SK-N-SH treated with all-trans-retinoic acid at 6 μM for 48 hours (cell line): ENCODE results near the gene SLC25A47.

Source experiments
- ATAC-seq: fragments of 200-7000 bp; cut with Tn5 transposase; 3 replicates; pipeline ENCODE4 v1.9.1; 2020; ENCODE audit warnings: mild to moderate bottlenecking, moderate library complexity
- ARNTL ChIP-seq: fragments of 450-650 bp; formaldehyde crosslinking; IDR thresholded peaks from 2 replicates; pipeline ENCODE4 v1.5.0; 2020; ENCODE audit warnings: low read depth, mild to moderate bottlenecking, moderate library complexity, borderline replicate concordance
- BACH2 ChIP-seq: fragments of 250-450 bp; sonication (Bioruptor Pico); IDR thresholded peaks from 2 replicates; pipeline ENCODE4 v1.9.0; 2021; ENCODE audit warnings: mild to moderate bottlenecking, borderline replicate concordance
- CREB5 ChIP-seq: fragments of 250-450 bp; sonication (Bioruptor Pico); IDR thresholded peaks from 2 replicates; pipeline ENCODE4 v1.5.1; 2020; ENCODE audit warnings: low read depth, mild to moderate bottlenecking, moderate library complexity
- CSRNP3 ChIP-seq: fragments of 250-450 bp; sonication (Bioruptor Pico); IDR thresholded peaks from 2 replicates; pipeline ENCODE4 v1.5.1; 2021; ENCODE audit warnings: mild to moderate bottlenecking, moderate library complexity
- ESRRG ChIP-seq: fragments of 250-450 bp; sonication (Bioruptor Pico); IDR thresholded peaks from 2 replicates; pipeline ENCODE4 v1.6.1; 2021; ENCODE audit warnings: mild to moderate bottlenecking
- GLIS3 ChIP-seq: fragments of 250-450 bp; sonication (Bioruptor Pico); IDR thresholded peaks from 2 replicates; pipeline ENCODE4 v1.5.0; 2020; ENCODE audit warnings: mild to moderate bottlenecking, moderate library complexity
- ISL1 ChIP-seq: fragments of 250-450 bp; sonication (Bioruptor Pico); IDR thresholded peaks from 2 replicates; pipeline ENCODE4 v2.1.2; 2022; ENCODE audit warnings: mild to moderate bottlenecking, moderate library complexity
- OSR1 ChIP-seq: fragments of 250-450 bp; sonication (Bioruptor Pico); IDR thresholded peaks from 2 replicates; pipeline ENCODE4 v1.8.0; 2022; ENCODE audit warnings: moderate library complexity, mild to moderate bottlenecking, inconsistent platforms
- PATZ1 ChIP-seq: fragments of 250-450 bp; sonication (Bioruptor Pico); IDR thresholded peaks from 2 replicates; pipeline ENCODE4 v1.8.0; 2020; ENCODE audit warnings: mild to moderate bottlenecking, moderate library complexity, borderline replicate concordance
- POU6F1 ChIP-seq: fragments of 250-450 bp; sonication (Bioruptor Pico); IDR thresholded peaks from 2 replicates; pipeline ENCODE4 v1.8.0; 2021; ENCODE audit warnings: low read depth, mild to moderate bottlenecking, moderate library complexity, borderline replicate concordance
- PPARA ChIP-seq: fragments of 250-450 bp; sonication (Bioruptor Pico); IDR thresholded peaks from 2 replicates; pipeline ENCODE4 v1.5.0; 2020; ENCODE audit warnings: mild to moderate bottlenecking, borderline replicate concordance
- RARB ChIP-seq: fragments of 250-450 bp; sonication (Bioruptor Pico); IDR thresholded peaks from 2 replicates; pipeline ENCODE4 v1.8.0; 2021; ENCODE audit warnings: mild to moderate bottlenecking, moderate library complexity
- SNAI2 ChIP-seq: fragments of 250-450 bp; sonication (Bioruptor Pico); IDR thresholded peaks from 2 replicates; pipeline ENCODE4 v1.5.0; 2020; ENCODE audit warnings: mild to moderate bottlenecking, moderate library complexity
- TCF4 ChIP-seq: fragments of 250-450 bp; sonication (Bioruptor Pico); IDR thresholded peaks from 2 replicates; pipeline ENCODE4 v1.8.0; 2021; ENCODE audit warnings: mild to moderate bottlenecking, moderate library complexity, borderline replicate concordance
- TOX ChIP-seq: fragments of 250-450 bp; sonication (Bioruptor Pico); IDR thresholded peaks from 2 replicates; pipeline ENCODE4 v1.8.0; 2021; ENCODE audit warnings: mild to moderate bottlenecking, moderate library complexity, borderline replicate concordance
- TSHZ2 ChIP-seq: fragments of 250-450 bp; sonication (Bioruptor Pico); IDR thresholded peaks from 2 replicates; pipeline ENCODE4 v1.5.0; 2020; ENCODE audit warnings: mild to moderate bottlenecking, moderate library complexity
- ZC3H10 ChIP-seq: fragments of 250-450 bp; sonication (Bioruptor Pico); IDR thresholded peaks from 2 replicates; pipeline ENCODE4 v1.5.1; 2021; ENCODE audit warnings: mild to moderate bottlenecking, moderate library complexity
- ZFP30 ChIP-seq: fragments of 450-650 bp; formaldehyde crosslinking; IDR thresholded peaks from 2 replicates; pipeline ENCODE4 v1.5.0; 2022; ENCODE audit warnings: mild to moderate bottlenecking, moderate library complexity
- ZNF565 ChIP-seq: fragments of 450-650 bp; formaldehyde crosslinking; conservative IDR thresholded peaks from 2 replicates; pipeline ENCODE4 v1.5.0; 2020; ENCODE audit warnings: low read depth, mild to moderate bottlenecking, moderate library complexity
- ZNF70 ChIP-seq: fragments of 450-650 bp; formaldehyde crosslinking; IDR thresholded peaks from 2 replicates; pipeline ENCODE4 v1.5.0; 2020; ENCODE audit warnings: mild to moderate bottlenecking, moderate library complexity

SLC25A47 gene

GRCh38 chr14:100313464-100314230 is 9.5 kb upstream of the SLC25A47 start (continued):
- TF ChIP-seq POU6F1 (CRISPR knock-in tag), result no peak
- no peak for TF ChIP-seq ESRRG (CRISPR knock-in tag)
- TF ChIP-seq ARNTL (CRISPR knock-in tag), result no peak
- TF ChIP-seq, all 23 proteins: peak for 0

GRCh38 chr14:100314724-100315123 is 8.4 kb upstream of the SLC25A47 start:
- ATAC-seq, result no peak
- no peak for TF ChIP-seq ARNTL (CRISPR knock-in tag)
- no peak for TF ChIP-seq GLIS3
- no peak for TF ChIP-seq ISL1 (CRISPR knock-in tag)
- no peak for TF ChIP-seq PPARA (CRISPR knock-in tag)

- TF ChIP-seq GLIS3 (no peak), TSHZ2 (CRISPR knock-in tag) (no peak)
- ATAC-seq, result no peak
These were observed 5.8 kb upstream of the SLC25A47 start for GRCh38 chr14:100317389-100317788.

- no peak; the same call in 2 of the 3 replicates for ATAC-seq
- TF ChIP-seq ZFP30 (CRISPR knock-in tag) (no peak), ZC3H10 (CRISPR knock-in tag) (no peak), CSRNP3 (no peak), OSR1 (no peak), TOX (CRISPR knock-in tag) (no peak), TCF4 (CRISPR knock-in tag) (no peak), CREB5 (CRISPR knock-in tag) (no peak), PATZ1 (CRISPR knock-in tag) (no peak), POU6F1 (CRISPR knock-in tag) (no peak), ZNF565 (CRISPR knock-in tag) (no peak), RARB (CRISPR knock-in tag) (no peak), BACH2 (CRISPR knock-in tag) (no peak), ESRRG (CRISPR knock-in tag) (no peak), SNAI2 (CRISPR knock-in tag) (no peak), PPARA (CRISPR knock-in tag) (no peak), ZNF70 (no peak)
These were observed 5.0 kb upstream of the SLC25A47 start for GRCh38 chr14:100317912-100318808.
